OCI-LY1 (cell line): ENCODE measurements around the gene PXDC1.

Source experiments
- H2AFZ ChIP-seq: fragments of 200-600 bp; sonication (generic), shearing (Covaris generic); 2 replicates; pipeline ENCODE4 v1.6.0; 2014; ENCODE audit warnings: antibody characterized with exemption, mild to moderate bottlenecking, low read length
- H3F3A ChIP-seq: fragments of 200-600 bp; sonication (generic), shearing (Covaris generic); 2 replicates; pipeline ENCODE4 v1.6.0; 2014; ENCODE audit warnings: mild to moderate bottlenecking, antibody characterized with exemption, low read length, moderate library complexity; ENCODE audit not compliant: insufficient read depth
- H3K27ac ChIP-seq: fragments of 200-600 bp; sonication (generic); 2 replicates; pipeline ENCODE4 v1.5.1; 2014; ENCODE audit warnings: low read length, mixed run types, mild to moderate bottlenecking, low read depth; ENCODE audit not compliant: poor library complexity, severe bottlenecking
- H3K27me3 ChIP-seq: fragments of 200-600 bp; sonication (generic); 2 replicates; pipeline ENCODE4 v1.6.0; 2014; ENCODE audit warnings: antibody characterized with exemption, mild to moderate bottlenecking, low read length, moderate library complexity; ENCODE audit not compliant: insufficient read depth
- H3K36me3 ChIP-seq: fragments of 200-600 bp; sonication (generic); 2 replicates; pipeline ENCODE4 v1.6.1; 2014; ENCODE audit warnings: mild to moderate bottlenecking, antibody characterized with exemption, low read length, moderate library complexity, mixed read lengths; ENCODE audit not compliant: insufficient read depth
- H3K4me1 ChIP-seq: fragments of 200-600 bp; sonication (generic); 2 replicates; pipeline ENCODE4 v1.5.1; 2014; ENCODE audit warnings: mild to moderate bottlenecking, low read length, moderate library complexity; ENCODE audit not compliant: insufficient read depth, severe bottlenecking
- H3K4me2 ChIP-seq: fragments of 200-600 bp; sonication (generic), shearing (Covaris generic); 2 replicates; pipeline ENCODE4 v1.6.1; 2014; ENCODE audit warnings: low read length
- H3K4me3 ChIP-seq: fragments of 200-600 bp; sonication (generic); 2 replicates; pipeline ENCODE4 v1.5.1; 2014; ENCODE audit warnings: low read length, low read depth, mild to moderate bottlenecking, mixed read lengths; ENCODE audit not compliant: poor library complexity, severe bottlenecking
- H3K79me2 ChIP-seq: fragments of 200-600 bp; shearing (Covaris generic); 2 replicates; pipeline ENCODE4 v1.6.1; 2016; ENCODE audit warnings: mixed run types, low read length, mixed read lengths; ENCODE audit not compliant: insufficient read depth
- H3K9ac ChIP-seq: fragments of 200-600 bp; sonication (generic), shearing (Covaris generic); 2 replicates; pipeline ENCODE4 v1.6.1; 2014; ENCODE audit warnings: mild to moderate bottlenecking, low read length, mixed read lengths
- H3K9me2 ChIP-seq: fragments of 200-600 bp; sonication (generic), shearing (Covaris generic); 2 replicates; pipeline ENCODE4 v1.6.1; 2014; ENCODE audit warnings: low read depth, mild to moderate bottlenecking, low read length, mixed read lengths
- H3K9me3 ChIP-seq: fragments of 200-600 bp; shearing (Covaris generic); 2 replicates; pipeline ENCODE4 v1.6.1; 2014; ENCODE audit warnings: low read length, mixed read lengths
- H4K20me1 ChIP-seq: fragments of 200-600 bp; sonication (generic), shearing (Covaris generic); 2 replicates; pipeline ENCODE4 v1.6.0; 2016; ENCODE audit warnings: mild to moderate bottlenecking, low read length; ENCODE audit not compliant: insufficient read depth
- EZH2 ChIP-seq: fragments of 200-600 bp; sonication (generic), shearing (Covaris generic); IDR thresholded peaks from 2 replicates; pipeline ENCODE4 v1.8.0; 2017; ENCODE audit warnings: borderline replicate concordance, mixed run types, mild to moderate bottlenecking, antibody characterized with exemption, low read length, moderate library complexity, mixed read lengths
- TF ChIP-seq, protein P1 (sequence below): fragments of 200-600 bp; sonication (generic), shearing (Covaris generic); IDR thresholded peaks from 2 replicates; pipeline ENCODE4 v1.5.1; 2017; ENCODE audit warnings: mild to moderate bottlenecking, antibody characterized with exemption, low read length, moderate library complexity, mixed read lengths

Gene PXDC1

DNA sequence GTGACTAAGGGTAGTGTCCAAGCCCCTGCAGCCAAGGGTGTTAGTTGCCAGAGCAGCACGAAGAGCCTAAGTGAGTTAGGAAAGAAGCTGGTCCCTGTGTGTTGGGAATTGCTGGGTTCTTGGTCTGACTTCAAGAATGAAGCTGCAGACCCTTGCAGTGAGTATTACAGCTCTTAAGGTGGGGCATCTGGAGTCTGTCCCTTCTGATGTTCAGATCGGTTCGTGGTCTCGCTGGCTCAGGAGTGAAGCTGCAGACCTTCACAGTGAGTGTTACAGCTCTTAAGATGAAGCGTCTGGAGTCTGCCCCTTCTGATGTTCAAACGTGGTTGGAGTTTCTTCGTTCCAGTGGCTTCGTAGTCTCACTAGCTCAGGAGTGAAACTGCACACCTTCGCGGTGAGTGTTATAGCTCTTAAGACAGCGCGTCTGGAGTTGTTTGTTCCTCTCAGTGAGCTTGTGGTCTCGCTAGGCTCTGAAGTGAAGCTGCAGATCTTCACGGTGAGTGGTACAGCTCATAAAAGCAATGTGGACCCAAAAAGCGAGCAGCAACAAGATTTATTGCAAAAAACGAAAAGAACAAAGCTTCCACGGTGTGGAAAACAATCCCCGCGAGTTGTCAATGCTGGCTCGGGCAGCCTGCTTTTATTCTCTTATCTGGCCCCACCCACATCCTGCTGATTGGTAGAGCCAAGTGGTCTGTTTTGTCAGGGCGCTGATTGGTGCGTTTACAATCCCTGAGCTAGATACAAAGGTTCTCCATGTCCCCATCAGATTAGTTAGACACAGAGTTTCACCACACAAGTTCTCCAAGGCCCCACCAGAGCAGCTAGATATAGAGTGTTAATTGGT, 31.8 kb downstream of the PXDC1 start:
- Histone ChIP-seq H3K9ac (no peak overlapping the region), H3K9me3 (no peaks in the 10 kb centered on the region), H3K4me3 (no peak overlapping the region)

DNA sequence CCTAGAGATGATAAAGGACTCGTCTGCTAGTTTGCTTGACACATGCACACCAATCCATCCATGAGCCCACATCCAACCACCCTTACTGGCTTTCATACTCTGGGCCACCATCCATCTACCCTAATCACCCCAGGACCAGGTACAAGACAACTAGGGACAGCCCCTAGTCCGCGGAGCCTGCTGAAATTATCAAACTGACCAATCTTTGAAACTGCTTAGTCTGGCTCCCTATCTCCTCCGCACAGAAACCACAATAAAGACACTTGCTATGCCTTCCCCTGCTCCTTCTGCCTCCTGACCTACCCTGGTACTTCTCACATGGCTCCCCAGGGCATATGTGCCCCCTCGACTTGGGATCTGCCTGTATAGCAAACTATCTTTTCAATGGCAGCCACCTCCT, 33.1 kb downstream of the PXDC1 start:
- TF ChIP-seq, protein P1, sequence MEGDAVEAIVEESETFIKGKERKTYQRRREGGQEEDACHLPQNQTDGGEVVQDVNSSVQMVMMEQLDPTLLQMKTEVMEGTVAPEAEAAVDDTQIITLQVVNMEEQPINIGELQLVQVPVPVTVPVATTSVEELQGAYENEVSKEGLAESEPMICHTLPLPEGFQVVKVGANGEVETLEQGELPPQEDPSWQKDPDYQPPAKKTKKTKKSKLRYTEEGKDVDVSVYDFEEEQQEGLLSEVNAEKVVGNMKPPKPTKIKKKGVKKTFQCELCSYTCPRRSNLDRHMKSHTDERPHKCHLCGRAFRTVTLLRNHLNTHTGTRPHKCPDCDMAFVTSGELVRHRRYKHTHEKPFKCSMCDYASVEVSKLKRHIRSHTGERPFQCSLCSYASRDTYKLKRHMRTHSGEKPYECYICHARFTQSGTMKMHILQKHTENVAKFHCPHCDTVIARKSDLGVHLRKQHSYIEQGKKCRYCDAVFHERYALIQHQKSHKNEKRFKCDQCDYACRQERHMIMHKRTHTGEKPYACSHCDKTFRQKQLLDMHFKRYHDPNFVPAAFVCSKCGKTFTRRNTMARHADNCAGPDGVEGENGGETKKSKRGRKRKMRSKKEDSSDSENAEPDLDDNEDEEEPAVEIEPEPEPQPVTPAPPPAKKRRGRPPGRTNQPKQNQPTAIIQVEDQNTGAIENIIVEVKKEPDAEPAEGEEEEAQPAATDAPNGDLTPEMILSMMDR: no peak
- no peak for TF ChIP-seq EZH2
- Histone ChIP-seq H3K79me2 (no peaks in the 10 kb centered on the region), H3K36me3 (no peaks in the 10 kb centered on the region), H3K27me3 (no peaks in the 10 kb centered on the region), H3K4me3 (no peak overlapping the region), H3K4me2 (no peak overlapping the region), H3K9me2 (no peaks in the 10 kb centered on the region), H3K9ac (no peak overlapping the region), H3F3A (no peaks in the 10 kb centered on the region), H2AFZ (no peak overlapping the region), H4K20me1 (no peaks in the 10 kb centered on the region), H3K4me1 (no peaks in the 10 kb centered on the region), H3K9me3 (no peaks in the 10 kb centered on the region), H3K27ac (no peak overlapping the region)

More for the DNA sequence above, 31.8 kb downstream of the PXDC1 start:
- TF ChIP-seq, protein P1: no peak
- TF ChIP-seq EZH2: no peak
- no peaks in the 10 kb centered on the region for H3K4me1 ChIP-seq
- H3K9me2 ChIP-seq: no peaks in the 10 kb centered on the region
- H3F3A ChIP-seq: no peaks in the 10 kb centered on the region
- H4K20me1 ChIP-seq: no peaks in the 10 kb centered on the region
- no peak overlapping the region for H3K27ac ChIP-seq
- H3K36me3 ChIP-seq: no peaks in the 10 kb centered on the region
- H3K4me2 ChIP-seq: no peak overlapping the region
- H2AFZ ChIP-seq: no peak overlapping the region
- H3K79me2 ChIP-seq: no peaks in the 10 kb centered on the region
- H3K27me3 ChIP-seq: no peaks in the 10 kb centered on the region

DNA sequence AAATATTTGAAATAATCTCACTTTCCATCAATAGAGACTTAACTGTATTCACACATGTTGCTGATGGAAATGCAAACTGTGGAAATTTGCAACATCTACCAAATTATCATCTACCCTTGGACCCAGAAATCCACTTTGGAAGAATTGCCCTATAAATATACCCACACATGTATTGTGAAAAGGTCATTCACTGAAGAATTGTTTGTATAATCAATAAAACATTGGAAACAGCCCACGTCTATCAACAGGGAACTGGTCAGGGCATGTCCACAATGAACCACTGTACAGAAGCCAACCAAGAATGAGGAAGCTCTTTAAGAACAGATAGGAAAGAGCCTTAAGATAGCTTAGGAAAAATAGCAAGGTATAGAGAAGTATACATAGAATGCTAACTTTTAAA, 36.2 kb downstream of the PXDC1 start:
- no peaks in the 10 kb centered on the region for H3F3A ChIP-seq
- H4K20me1 ChIP-seq: no peaks in the 10 kb centered on the region
- no peak for TF ChIP-seq EZH2
- TF ChIP-seq, protein P1: no peak
- no peaks in the 10 kb centered on the region for H3K79me2 ChIP-seq
- no peak overlapping the region for H2AFZ ChIP-seq
- H3K27me3 ChIP-seq: no peaks in the 10 kb centered on the region
- no peaks in the 10 kb centered on the region for H3K4me1 ChIP-seq
- no peaks in the 10 kb centered on the region for H3K9me3 ChIP-seq
- H3K27ac ChIP-seq: no peak overlapping the region
- H3K9ac ChIP-seq: no peak overlapping the region
- no peaks in the 10 kb centered on the region for H3K36me3 ChIP-seq
- no peak overlapping the region for H3K4me3 ChIP-seq
- no peaks in the 10 kb centered on the region for H3K9me2 ChIP-seq
- H3K4me2 ChIP-seq: no peak overlapping the region
